OCI-LY3 (cell line): ENCODE results near the gene GPR37L1.
A peak's percentile ranks its signal among the peaks of the same experiment; 100 is the strongest.

Source experiments
- H2AFZ ChIP-seq: fragments of 200-600, 300-600 bp; shearing (Covaris generic); 2 replicates; pipeline ENCODE4 v1.6.0; 2014; ENCODE audit warnings: antibody characterized with exemption, low read depth, low read length
- H3K27ac ChIP-seq: fragments of 200-600, 300-600 bp; sonication (generic); 2 replicates; pipeline ENCODE4 v1.5.1; 2014; ENCODE audit warnings: mild to moderate bottlenecking, low read length, moderate library complexity, mixed read lengths
- H3K27me3 ChIP-seq: fragments of 200-600, 300-600 bp; sonication (generic); 2 replicates; pipeline ENCODE4 v1.6.1; 2014; ENCODE audit warnings: low read depth, low read length, mixed read lengths
- H3K36me3 ChIP-seq: fragments of 200-600, 300-600 bp; sonication (generic); replicated peaks from 2 replicates; pipeline ENCODE3; 2014; ENCODE audit warnings: low read depth, low read length, mixed read lengths
- H3K4me1 ChIP-seq: fragments of 300-600, 200-600 bp; sonication (generic); 2 replicates; pipeline ENCODE4 v1.6.1; 2014; ENCODE audit warnings: low read length, mixed read lengths
- H3K4me2 ChIP-seq: fragments of 200-600, 300-600 bp; sonication (generic); 2 replicates; pipeline ENCODE4 v1.6.1; 2014; ENCODE audit warnings: low read length, mixed read lengths
- H3K4me3 ChIP-seq: fragments of 300-600, 200-600 bp; sonication (generic); 2 replicates; pipeline ENCODE4 v1.5.1; 2014; ENCODE audit warnings: antibody characterized with exemption, mild to moderate bottlenecking, low read length, moderate library complexity
- H3K79me2 ChIP-seq: fragments of 300-600, 200-600 bp; shearing (Covaris generic); 2 replicates; pipeline ENCODE4 v1.6.1; 2014; ENCODE audit warnings: mild to moderate bottlenecking, low read length, mixed read lengths
- H3K9ac ChIP-seq: fragments of 300-600, 200-600 bp; shearing (Covaris generic); 2 replicates; pipeline ENCODE4 v1.6.0; 2014; ENCODE audit warnings: mild to moderate bottlenecking, low read length, moderate library complexity
- H3K9me3 ChIP-seq: fragments of 200-600, 300-600 bp; shearing (Covaris generic); 2 replicates; pipeline ENCODE4 v1.6.1; 2014; ENCODE audit warnings: low read length, mixed read lengths; ENCODE audit not compliant: insufficient read depth
- H4K20me1 ChIP-seq: fragments of 200-600, 300-600 bp; sonication (generic); 2 replicates; pipeline ENCODE4 v1.6.1; 2016; ENCODE audit warnings: low read length, mixed read lengths; ENCODE audit not compliant: insufficient read depth
- CTCF ChIP-seq: fragments of 200-600, 300-600 bp; sonication (generic); IDR thresholded peaks from 2 replicates; pipeline ENCODE4 v1.5.1; 2014; ENCODE audit warnings: antibody characterized with exemption, low read length, low read depth
- EZH2phosphoT487 ChIP-seq: fragments of 200-600 bp; shearing (Covaris generic); IDR thresholded peaks from 2 replicates; pipeline ENCODE4 v1.6.1; 2018; ENCODE audit warnings: antibody characterized with exemption, mixed run types, low read depth

Gene GPR37L1

GRCh38 chr1:202170726-202171125, 48.0 kb downstream of the GPR37L1 start:
- Histone ChIP-seq H2AFZ (no peak overlapping the region), H3K36me3 (no peaks in the 10 kb centered on the region), H3K9ac (no peak overlapping the region), H3K4me3 (no peak overlapping the region), H4K20me1 (no peaks in the 10 kb centered on the region), H3K79me2 (no peaks in the 10 kb centered on the region), H3K27me3 (no peaks in the 10 kb centered on the region), H3K4me2 (no peak overlapping the region), H3K27ac (no peak overlapping the region), H3K9me3 (no peaks in the 10 kb centered on the region), H3K4me1 (peaks cover 2% of the 10 kb centered on the region)
- TF ChIP-seq EZH2phosphoT487 (no peak), CTCF (peak; percentile 32)

GRCh38 chr1:202171292-202172014, 48.7 kb downstream of the GPR37L1 start:
- Histone ChIP-seq H4K20me1 (no peaks in the 10 kb centered on the region), H2AFZ (no peak overlapping the region), H3K4me2 (no peak overlapping the region), H3K9ac (no peak overlapping the region), H3K36me3 (no peaks in the 10 kb centered on the region), H3K4me3 (no peak overlapping the region), H3K9me3 (no peaks in the 10 kb centered on the region), H3K27ac (no peak overlapping the region), H3K27me3 (no peaks in the 10 kb centered on the region), H3K4me1 (no peaks in the 10 kb centered on the region), H3K79me2 (no peaks in the 10 kb centered on the region)
- TF ChIP-seq EZH2phosphoT487, result no peak
- no peak for TF ChIP-seq CTCF

GRCh38 chr1:202172015-202172355, 49.3 kb downstream of the GPR37L1 start:
- H4K20me1 ChIP-seq, result no peaks in the 10 kb centered on the region
- no peak overlapping the region for H3K9ac ChIP-seq
- H3K4me2 ChIP-seq, result no peak overlapping the region
- H3K4me1 ChIP-seq, result no peaks in the 10 kb centered on the region
- H3K9me3 ChIP-seq, result no peaks in the 10 kb centered on the region
- H2AFZ ChIP-seq, result no peak overlapping the region
- H3K36me3 ChIP-seq, result no peaks in the 10 kb centered on the region
- H3K27ac ChIP-seq, result no peak overlapping the region
- H3K4me3 ChIP-seq, result no peak overlapping the region
- TF ChIP-seq CTCF (no peak), EZH2phosphoT487 (no peak)
- H3K79me2 ChIP-seq, result no peaks in the 10 kb centered on the region
- H3K27me3 ChIP-seq, result no peaks in the 10 kb centered on the region

- no peak overlapping the region for H3K9ac ChIP-seq
- H3K27me3 ChIP-seq, result peaks cover 6% of the 10 kb centered on the region
- no peak overlapping the region for H3K4me3 ChIP-seq
- H3K79me2 ChIP-seq, result no peaks in the 10 kb centered on the region
- H4K20me1 ChIP-seq, result no peaks in the 10 kb centered on the region
- TF ChIP-seq EZH2phosphoT487, result no peak
- TF ChIP-seq CTCF, result no peak
- H3K27ac ChIP-seq, result no peak overlapping the region
- no peak overlapping the region for H2AFZ ChIP-seq
- H3K4me1 ChIP-seq, result peaks cover 5% of the 10 kb centered on the region
- no peak overlapping the region for H3K4me2 ChIP-seq
- no peaks in the 10 kb centered on the region for H3K9me3 ChIP-seq
- no peaks in the 10 kb centered on the region for H3K36me3 ChIP-seq
Observed at GRCh38 chr1:202173993-202174392, 51.3 kb downstream of the GPR37L1 start.
